ENCODE data around the gene ZG16.
"Not testable (repeated sequence)": the region's sequence is repeated elsewhere in the genome, so short reads cannot be mapped to it uniquely, and the experiment has no call there.

GRCh38 chr16:29793153-29793552 is 15.1 kb downstream of the ZG16 start:
- TF ChIP-seq CTCF (IDR thresholded peaks at IDR 0.05; ENCODE audit: borderline replicate concordance, extremely low read depth, low read length, poor library complexity, severe bottlenecking); EZH2 (IDR thresholded peaks at IDR 0.05; ENCODE audit: borderline replicate concordance, low read depth, low read length, severe bottlenecking): not testable (repeated sequence)

All from DND-41 (cell line).